HEK293 (cell line): Measurements from ENCODE around the gene PRKCE.
A peak's percentile ranks its signal among the peaks of the same experiment; 100 is the strongest.

Experiments used
- CTCF ChIA-PET: fragments of 350-600 bp; formaldehyde crosslinking; extraction: SDS; loops from one replicate; lab custom pipeline; 2021; ENCODE audit warnings: antibody characterized with exemption; lab: Yijun Ruan, JAX
- POLR2A ChIA-PET: fragments of 300-600 bp; formaldehyde crosslinking; extraction: SDS; loops from one replicate; lab custom pipeline; 2020; ENCODE audit warnings: antibody characterized with exemption, inconsistent platforms; lab: Yijun Ruan, JAX
- H3K27ac ChIP-seq: fragments of 200-500 bp; sonication (Bioruptor generic); 2 replicates; pipeline ENCODE4 v1.5.1; 2014; ENCODE audit warnings: low read depth, low read length, control low read depth, inconsistent platforms; ENCODE audit errors: extremely low read depth
- H3K36me3 ChIP-seq, 2 experiments: fragments of 200-500 bp in 1 of 2; sonication (Bioruptor generic) in 1 of 2; 1 replicate in 1 of 2; 2 replicates in 1 of 2; pipeline ENCODE4 v1.5.1; 2014 to 2017; ENCODE audit warnings: inconsistent platforms in 2 of 2, low read length in 2 of 2; ENCODE audit not compliant: control insufficient read depth in 2 of 2, insufficient read depth in 1 of 2
- H3K4me1 ChIP-seq: fragments of 200-500 bp; sonication (Bioruptor generic); 2 replicates; pipeline ENCODE4 v1.5.1; 2014; ENCODE audit warnings: mild to moderate bottlenecking, low read length, inconsistent platforms; ENCODE audit not compliant: control insufficient read depth, insufficient read depth
- H3K4me3 ChIP-seq: 2 replicates; pipeline ENCODE4 v1.5.1; 2011; ENCODE audit warnings: low read depth, mild to moderate bottlenecking, control low read depth, low read length, moderate library complexity
- H3K9me3 ChIP-seq: fragments of 200-500 bp; sonication (Bioruptor generic); 2 replicates; pipeline ENCODE4 v1.5.1; 2014; ENCODE audit warnings: low read depth, low read length, inconsistent platforms; ENCODE audit not compliant: control insufficient read depth, insufficient read depth
- EGR2 ChIP-seq: fragments of 450-650 bp; formaldehyde crosslinking; IDR thresholded peaks from 2 replicates; pipeline ENCODE4 v1.5.1; 2016; ENCODE audit warnings: low read depth, missing biosample characterization, missing genetic modification characterization
- GLIS1 ChIP-seq: fragments of 450-650 bp; formaldehyde crosslinking; IDR thresholded peaks from 2 replicates; pipeline ENCODE4 v1.5.1; 2016; ENCODE audit warnings: missing biosample characterization, missing genetic modification characterization
- KLF1 ChIP-seq: fragments of 450-650 bp; formaldehyde crosslinking; IDR thresholded peaks from 2 replicates; pipeline ENCODE4 v1.5.1; 2016; ENCODE audit warnings: missing biosample characterization, missing genetic modification characterization
- KLF8 ChIP-seq: fragments of 450-650 bp; formaldehyde crosslinking; IDR thresholded peaks from 2 replicates; pipeline ENCODE4 v1.5.1; 2016; ENCODE audit warnings: missing biosample characterization, missing genetic modification characterization
- KLF9 ChIP-seq: fragments of 450-650 bp; formaldehyde crosslinking; IDR thresholded peaks from 2 replicates; pipeline ENCODE4 v1.5.1; 2016; ENCODE audit warnings: missing biosample characterization, missing genetic modification characterization, low read depth
- PATZ1 ChIP-seq: fragments of 450-650 bp; formaldehyde crosslinking; IDR thresholded peaks from 2 replicates; pipeline ENCODE4 v1.5.1; 2016; ENCODE audit warnings: missing biosample characterization, missing genetic modification characterization
- SCRT1 ChIP-seq: fragments of 450-650 bp; formaldehyde crosslinking; IDR thresholded peaks from 2 replicates; pipeline ENCODE4 v1.5.1; 2016; ENCODE audit warnings: missing biosample characterization, missing genetic modification characterization, borderline replicate concordance
- ZFHX2 ChIP-seq: fragments of 450-650 bp; formaldehyde crosslinking; conservative IDR thresholded peaks from 2 replicates; pipeline ENCODE4 v1.5.1; 2016; ENCODE audit warnings: missing biosample characterization, missing genetic modification characterization
- ZFP69B ChIP-seq: fragments of 450-650 bp; formaldehyde crosslinking; IDR thresholded peaks from 2 replicates; pipeline ENCODE4 v1.5.1; 2016; ENCODE audit warnings: missing biosample characterization, missing genetic modification characterization
- ZNF221 ChIP-seq: fragments of 450-650 bp; formaldehyde crosslinking; IDR thresholded peaks from 2 replicates; pipeline ENCODE4 v1.5.1; 2017; ENCODE audit warnings: missing biosample characterization, missing genetic modification characterization, borderline replicate concordance
- ZNF324 ChIP-seq: fragments of 450-650 bp; formaldehyde crosslinking; IDR thresholded peaks from 2 replicates; pipeline ENCODE4 v1.5.1; 2016; ENCODE audit warnings: missing biosample characterization, missing genetic modification characterization
- ZNF335 ChIP-seq: fragments of 450-650 bp; formaldehyde crosslinking; conservative IDR thresholded peaks from 2 replicates; pipeline ENCODE4 v1.5.1; 2016; ENCODE audit warnings: missing biosample characterization, missing genetic modification characterization
- ZNF416 ChIP-seq: fragments of 450-650 bp; formaldehyde crosslinking; IDR thresholded peaks from 2 replicates; pipeline ENCODE4 v1.5.1; 2016; ENCODE audit warnings: missing biosample characterization, missing genetic modification characterization
- ZNF510 ChIP-seq: fragments of 450-650 bp; formaldehyde crosslinking; IDR thresholded peaks from 2 replicates; pipeline ENCODE4 v1.5.1; 2018; ENCODE audit warnings: mild to moderate bottlenecking, missing genetic modification characterization, missing biosample characterization; ENCODE audit not compliant: insufficient replicate concordance
- ZNF544 ChIP-seq: fragments of 450-650 bp; formaldehyde crosslinking; IDR thresholded peaks from 2 replicates; pipeline ENCODE4 v1.5.0; 2017; ENCODE audit warnings: missing biosample characterization, missing genetic modification characterization
- ZNF600 ChIP-seq: fragments of 450-650 bp; formaldehyde crosslinking; IDR thresholded peaks from 2 replicates; pipeline ENCODE4 v1.5.1; 2016; ENCODE audit warnings: missing biosample characterization, missing genetic modification characterization
- ZNF623 ChIP-seq: fragments of 450-650 bp; formaldehyde crosslinking; IDR thresholded peaks from 2 replicates; pipeline ENCODE4 v1.5.1; 2016; ENCODE audit warnings: missing biosample characterization, missing genetic modification characterization
- ZNF624 ChIP-seq: fragments of 450-650 bp; formaldehyde crosslinking; IDR thresholded peaks from 2 replicates; pipeline ENCODE4 v1.5.1; 2017; ENCODE audit warnings: missing biosample characterization, missing genetic modification characterization
- ZNF626 ChIP-seq: fragments of 450-650 bp; sonication (Bioruptor Pico); formaldehyde crosslinking; IDR thresholded peaks from 2 replicates; pipeline ENCODE4 v1.5.1; 2018; ENCODE audit warnings: missing biosample characterization, missing genetic modification characterization, inconsistent platforms
- ZNF768 ChIP-seq: fragments of 450-650 bp; formaldehyde crosslinking; IDR thresholded peaks from 2 replicates; pipeline ENCODE4 v1.5.1; 2018; ENCODE audit warnings: missing biosample characterization, mild to moderate bottlenecking, missing genetic modification characterization
- ZNF785 ChIP-seq: fragments of 450-650 bp; formaldehyde crosslinking; IDR thresholded peaks from 2 replicates; pipeline ENCODE4 v1.5.1; 2016; ENCODE audit warnings: missing biosample characterization, missing genetic modification characterization
- ZNF830 ChIP-seq: fragments of 450-650 bp; IDR thresholded peaks from 2 replicates; pipeline ENCODE4 v1.5.0; 2018; ENCODE audit warnings: missing biosample characterization, missing genetic modification characterization, low read depth, mild to moderate bottlenecking, moderate library complexity
- ZSCAN16 ChIP-seq: fragments of 450-650 bp; formaldehyde crosslinking; IDR thresholded peaks from 2 replicates; pipeline ENCODE4 v1.5.1; 2016; ENCODE audit warnings: missing biosample characterization, missing genetic modification characterization
- ZXDB ChIP-seq: fragments of 450-650 bp; formaldehyde crosslinking; IDR thresholded peaks from 2 replicates; pipeline ENCODE4 v1.5.1; 2016; ENCODE audit warnings: missing biosample characterization, missing genetic modification characterization
- TF ChIP-seq, protein P1 (sequence below): sonication (generic); formaldehyde crosslinking; IDR thresholded peaks from 2 replicates; pipeline ENCODE4 v1.8.1; 2022; ENCODE audit warnings: mild to moderate bottlenecking, moderate library complexity, missing genetic modification reagents
- TF ChIP-seq, protein P2 (sequence below): fragments of 450-650 bp; formaldehyde crosslinking; IDR thresholded peaks from 2 replicates; pipeline ENCODE4 v1.5.1; 2017; ENCODE audit warnings: missing biosample characterization, mild to moderate bottlenecking, missing genetic modification characterization, moderate library complexity
- TF ChIP-seq, protein P3 (sequence below): fragments of 450-650 bp; formaldehyde crosslinking; IDR thresholded peaks from 2 replicates; pipeline ENCODE4 v1.5.1; 2017; ENCODE audit warnings: missing biosample characterization, missing genetic modification characterization
- TF ChIP-seq, protein P4 (sequence below): fragments of 450-650 bp; formaldehyde crosslinking; IDR thresholded peaks from 2 replicates; pipeline ENCODE4 v1.5.1; 2016; ENCODE audit warnings: missing biosample characterization, missing genetic modification characterization

Gene PRKCE

GRCh38 chr2:45821558-45822271 lies 170.2 kb downstream of the PRKCE start (continued):
- TF ChIP-seq ZNF830 = no peak

- H3K4me3 ChIP-seq = no peak overlapping the region
- TF ChIP-seq ZNF624 (tag by site-specific recombination) = no peak
- TF ChIP-seq ZNF544 = no peak
- TF ChIP-seq, protein P1, sequence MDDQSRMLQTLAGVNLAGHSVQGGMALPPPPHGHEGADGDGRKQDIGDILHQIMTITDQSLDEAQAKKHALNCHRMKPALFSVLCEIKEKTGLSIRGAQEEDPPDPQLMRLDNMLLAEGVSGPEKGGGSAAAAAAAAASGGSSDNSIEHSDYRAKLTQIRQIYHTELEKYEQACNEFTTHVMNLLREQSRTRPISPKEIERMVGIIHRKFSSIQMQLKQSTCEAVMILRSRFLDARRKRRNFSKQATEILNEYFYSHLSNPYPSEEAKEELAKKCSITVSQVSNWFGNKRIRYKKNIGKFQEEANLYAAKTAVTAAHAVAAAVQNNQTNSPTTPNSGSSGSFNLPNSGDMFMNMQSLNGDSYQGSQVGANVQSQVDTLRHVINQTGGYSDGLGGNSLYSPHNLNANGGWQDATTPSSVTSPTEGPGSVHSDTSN = no peak
- TF ChIP-seq ZNF600 (tag by site-specific recombination) = no peak; the same call in 1 of the 2 replicates
- TF ChIP-seq KLF8 = no peak
- no peak for TF ChIP-seq ZNF324 (tag by site-specific recombination)
- no peak for TF ChIP-seq ZNF221 (tag by site-specific recombination)
- TF ChIP-seq, protein P2, sequence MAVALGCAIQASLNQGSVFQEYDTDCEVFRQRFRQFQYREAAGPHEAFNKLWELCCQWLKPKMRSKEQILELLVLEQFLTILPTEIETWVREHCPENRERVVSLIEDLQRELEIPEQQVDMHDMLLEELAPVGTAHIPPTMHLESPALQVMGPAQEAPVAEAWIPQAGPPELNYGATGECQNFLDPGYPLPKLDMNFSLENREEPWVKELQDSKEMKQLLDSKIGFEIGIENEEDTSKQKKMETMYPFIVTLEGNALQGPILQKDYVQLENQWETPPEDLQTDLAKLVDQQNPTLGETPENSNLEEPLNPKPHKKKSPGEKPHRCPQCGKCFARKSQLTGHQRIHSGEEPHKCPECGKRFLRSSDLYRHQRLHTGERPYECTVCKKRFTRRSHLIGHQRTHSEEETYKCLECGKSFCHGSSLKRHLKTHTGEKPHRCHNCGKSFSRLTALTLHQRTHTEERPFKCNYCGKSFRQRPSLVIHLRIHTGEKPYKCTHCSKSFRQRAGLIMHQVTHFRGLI (tag by site-specific recombination) = no peak
- TF ChIP-seq, protein P3, sequence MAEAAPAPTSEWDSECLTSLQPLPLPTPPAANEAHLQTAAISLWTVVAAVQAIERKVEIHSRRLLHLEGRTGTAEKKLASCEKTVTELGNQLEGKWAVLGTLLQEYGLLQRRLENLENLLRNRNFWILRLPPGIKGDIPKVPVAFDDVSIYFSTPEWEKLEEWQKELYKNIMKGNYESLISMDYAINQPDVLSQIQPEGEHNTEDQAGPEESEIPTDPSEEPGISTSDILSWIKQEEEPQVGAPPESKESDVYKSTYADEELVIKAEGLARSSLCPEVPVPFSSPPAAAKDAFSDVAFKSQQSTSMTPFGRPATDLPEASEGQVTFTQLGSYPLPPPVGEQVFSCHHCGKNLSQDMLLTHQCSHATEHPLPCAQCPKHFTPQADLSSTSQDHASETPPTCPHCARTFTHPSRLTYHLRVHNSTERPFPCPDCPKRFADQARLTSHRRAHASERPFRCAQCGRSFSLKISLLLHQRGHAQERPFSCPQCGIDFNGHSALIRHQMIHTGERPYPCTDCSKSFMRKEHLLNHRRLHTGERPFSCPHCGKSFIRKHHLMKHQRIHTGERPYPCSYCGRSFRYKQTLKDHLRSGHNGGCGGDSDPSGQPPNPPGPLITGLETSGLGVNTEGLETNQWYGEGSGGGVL (tag by site-specific recombination) = 0 out of 2 replicates have a peak, but pooled peaks have one; percentile 3
- TF ChIP-seq ZNF416 (tag by site-specific recombination) = no peak
- TF ChIP-seq GLIS1 = peak; percentile 83
- TF ChIP-seq ZSCAN16 (tag by site-specific recombination) = no peak
- TF ChIP-seq, protein P4, sequence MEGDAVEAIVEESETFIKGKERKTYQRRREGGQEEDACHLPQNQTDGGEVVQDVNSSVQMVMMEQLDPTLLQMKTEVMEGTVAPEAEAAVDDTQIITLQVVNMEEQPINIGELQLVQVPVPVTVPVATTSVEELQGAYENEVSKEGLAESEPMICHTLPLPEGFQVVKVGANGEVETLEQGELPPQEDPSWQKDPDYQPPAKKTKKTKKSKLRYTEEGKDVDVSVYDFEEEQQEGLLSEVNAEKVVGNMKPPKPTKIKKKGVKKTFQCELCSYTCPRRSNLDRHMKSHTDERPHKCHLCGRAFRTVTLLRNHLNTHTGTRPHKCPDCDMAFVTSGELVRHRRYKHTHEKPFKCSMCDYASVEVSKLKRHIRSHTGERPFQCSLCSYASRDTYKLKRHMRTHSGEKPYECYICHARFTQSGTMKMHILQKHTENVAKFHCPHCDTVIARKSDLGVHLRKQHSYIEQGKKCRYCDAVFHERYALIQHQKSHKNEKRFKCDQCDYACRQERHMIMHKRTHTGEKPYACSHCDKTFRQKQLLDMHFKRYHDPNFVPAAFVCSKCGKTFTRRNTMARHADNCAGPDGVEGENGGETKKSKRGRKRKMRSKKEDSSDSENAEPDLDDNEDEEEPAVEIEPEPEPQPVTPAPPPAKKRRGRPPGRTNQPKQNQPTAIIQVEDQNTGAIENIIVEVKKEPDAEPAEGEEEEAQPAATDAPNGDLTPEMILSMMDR (tag by site-specific recombination) = no peak
- no peak for TF ChIP-seq ZNF768
- no peak for TF ChIP-seq KLF1
- TF ChIP-seq ZNF623 = no peak
- peak; percentile 50; the same call in 1 of the 2 replicates for TF ChIP-seq PATZ1 (tag by site-specific recombination)
- no peak for TF ChIP-seq ZFP69B (tag by site-specific recombination)
- TF ChIP-seq ZNF626 (tag by site-specific recombination) = no peak
- TF ChIP-seq ZFHX2 (tag by site-specific recombination) = no peak
- no peak; the same call in 1 of the 2 replicates for TF ChIP-seq EGR2 (tag by site-specific recombination)
- peak; percentile 86 for TF ChIP-seq ZNF335 (tag by site-specific recombination)
- no peak for TF ChIP-seq ZNF510 (tag by site-specific recombination)
- TF ChIP-seq ZNF785 (tag by site-specific recombination) = no peak
- peak; percentile 50 for TF ChIP-seq ZXDB
- TF ChIP-seq SCRT1 = no peak
- no peak for TF ChIP-seq KLF9 (tag by site-specific recombination)
- H3K4me1 ChIP-seq = peaks cover 7% of the 10 kb centered on the region
- CTCF ChIA-PET = interaction anchor here (0.7 kb wide), 1 partner anchor 43 kb away, joined by 4 read pairs; no protein-coding TSS in a partner anchor
- H3K9me3 ChIP-seq = no peaks in the 10 kb centered on the region
- no peak overlapping the region; the same call in 1 of the 2 replicates for H3K27ac ChIP-seq
- H3K36me3 ChIP-seq = no peaks in the 10 kb centered on the region
- POLR2A ChIA-PET = interaction anchor here (1.0 kb wide), 1 partner anchor 9 kb away, joined by 3 read pairs; no protein-coding TSS in a partner anchor
These were observed 170.8 kb downstream of the PRKCE start for GRCh38 chr2:45822272-45822630.
